Fibroblast of the aortic adventitia (primary cell): ENCODE results near the gene PEX11G. TPM values are rescaled to one million over a fixed set of nuclear protein-coding genes. Genes with fewer than 3 reads are reported as not detected.

ENCODE experiments used
- DNase-seq: peaks from one replicate; pipeline ENCODE4 v3.0.0-alpha.2; 2010; ENCODE audit warnings: low read depth
- H3K4me3 ChIP-seq: 2 replicates; pipeline ENCODE4 v1.5.1; 2011; ENCODE audit warnings: low read depth, mild to moderate bottlenecking, control low read depth, low read length, moderate library complexity
- CTCF ChIP-seq: IDR thresholded peaks from 2 replicates; pipeline ENCODE4 v1.5.1; 2011; ENCODE audit warnings: mild to moderate bottlenecking, low read length, control low read depth, inconsistent platforms; ENCODE audit not compliant: insufficient read depth
- total RNA-seq: library from RNA; depleted of rRNA; stranded (reverse); fragments of >200 nt; gene quantifications from 2 replicates; pipeline ENCODE4 v1.2.3, GENCODE V29; 2012; ENCODE audit warnings: low replicate concordance

Gene PEX11G
- total RNA-seq, 1 donor = 1.6 TPM

GRCh38 chr19:7468840-7469239, 20.0 kb downstream of the PEX11G start:
- no peak for DNase-seq
- no peak for TF ChIP-seq CTCF
- no peak overlapping the region for H3K4me3 ChIP-seq

- TF ChIP-seq CTCF = no peak
- no peak for DNase-seq
Observed at GRCh38 chr19:7467009-7467989, 21.5 kb downstream of the PEX11G start.

DNA sequence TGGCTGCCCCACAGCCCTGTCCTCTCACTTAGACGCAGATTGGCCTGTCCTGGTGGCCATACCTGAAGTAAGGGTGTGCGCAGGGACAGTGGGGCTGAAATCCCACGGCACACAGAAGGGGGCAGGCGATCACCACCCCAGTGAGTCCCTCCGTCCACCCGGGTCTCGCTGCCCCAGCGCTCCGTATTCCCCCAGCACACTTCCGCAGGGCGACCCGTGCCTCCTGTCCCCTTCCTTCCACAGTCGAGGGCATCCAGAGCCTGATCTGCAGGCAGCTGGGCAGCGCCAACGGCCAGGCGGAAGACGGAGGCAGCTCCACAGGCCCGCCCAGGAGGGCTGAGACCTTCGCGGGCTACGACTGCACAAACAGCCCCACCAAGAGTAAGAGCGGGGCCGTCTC, 25.3 kb downstream of the PEX11G start:
- H3K4me3 ChIP-seq = no peak overlapping the region
- DNase-seq = no peak
- no peak for TF ChIP-seq CTCF

More at GRCh38 chr19:7467009-7467989, 21.5 kb downstream of the PEX11G start:
- no peak overlapping the region for H3K4me3 ChIP-seq

DNA sequence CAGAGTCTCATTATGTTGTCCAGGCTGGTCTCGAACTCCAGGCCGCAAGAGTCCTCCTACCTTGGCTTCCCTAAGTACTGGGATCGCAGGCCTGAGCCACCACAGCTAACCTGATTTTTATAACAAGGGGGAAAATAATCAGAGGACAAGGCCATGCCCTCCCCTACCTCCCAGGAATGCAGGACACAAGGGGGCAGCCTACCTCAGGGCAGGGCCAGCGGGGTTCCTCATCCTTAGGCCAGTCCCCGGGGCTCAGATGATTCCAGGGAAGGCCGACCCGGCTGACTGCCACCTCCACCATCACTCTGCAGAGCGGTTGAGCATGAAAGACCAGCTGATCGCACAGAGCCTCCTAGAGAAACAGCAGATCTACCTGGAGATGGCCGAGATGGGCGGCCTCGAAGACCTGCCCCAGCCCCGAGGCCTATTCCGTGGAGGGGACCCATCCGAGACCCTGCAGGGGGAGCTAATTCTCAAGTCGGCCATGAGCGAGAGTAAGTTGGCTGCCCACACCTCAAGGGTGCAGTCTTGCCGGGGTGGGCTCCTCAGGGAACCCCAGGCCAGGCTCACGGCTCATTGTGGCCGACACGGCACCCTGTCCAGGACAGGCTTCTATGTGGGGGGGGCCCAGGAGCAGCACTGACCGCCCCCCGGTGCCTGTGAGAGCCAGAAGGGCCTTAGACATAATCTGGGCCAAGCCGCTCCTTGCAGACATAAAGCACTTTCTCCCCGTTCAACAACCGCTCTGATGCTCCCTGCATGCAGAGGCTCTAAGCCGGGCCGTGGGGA, 26.8 kb downstream of the PEX11G start:
- H3K4me3 ChIP-seq = no peak overlapping the region
- DNase-seq = no peak
- no peak for TF ChIP-seq CTCF

GRCh38 chr19:7460562-7460966, 28.3 kb downstream of the PEX11G start:
- no peak for TF ChIP-seq CTCF
- DNase-seq = peak; percentile 33
- H3K4me3 ChIP-seq = no peak overlapping the region

- no peak overlapping the region for H3K4me3 ChIP-seq
- TF ChIP-seq CTCF = no peak
- DNase-seq = no peak
Observed at GRCh38 chr19:7459773-7460172, 29.1 kb downstream of the PEX11G start.
